ENCODE results near the gene FRZB. TPM values are rescaled to one million over a fixed set of nuclear protein-coding genes. Genes with fewer than 3 reads are reported as not detected.
A peak's percentile ranks its signal among the peaks of the same experiment; 100 is the strongest.

Gene FRZB
- total RNA-seq, 6 experiments from 2014 or later: 0.06 to 0.17 (median 0.09) TPM; not detected in 3

DNA sequence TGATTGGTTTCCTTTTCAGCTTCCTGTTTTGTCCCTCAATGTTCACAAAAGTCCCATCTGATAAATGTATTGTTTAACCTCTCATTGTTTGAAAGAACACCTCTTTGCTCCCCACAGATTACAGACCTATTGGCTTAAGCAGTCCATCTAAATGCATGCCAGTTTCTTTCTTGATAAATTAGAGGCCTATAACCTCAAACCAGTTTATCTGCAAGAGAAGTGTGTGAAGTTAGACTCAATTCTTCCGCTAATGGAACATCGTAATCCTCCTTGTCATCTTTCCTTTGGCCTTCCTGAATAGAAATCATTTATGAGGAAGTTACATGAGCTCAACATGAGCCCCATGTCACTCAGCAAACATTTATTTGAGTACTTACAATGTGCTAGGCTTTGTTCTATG, 74.0 kb downstream of the FRZB start:
- Mint-ChIP-seq H3K27ac (no peak overlapping the region), H3K4me1 (ENCODE audit: low read depth) (no peaks in the 10 kb centered on the region), H3K36me3 (ENCODE audit: low read depth) (no peaks in the 10 kb centered on the region), H3K27me3 (ENCODE audit: insufficient read depth) (peaks cover 2% of the 10 kb centered on the region; the same call in 1 of the 2 replicates), H3K9me3 (no peaks in the 10 kb centered on the region), H3K4me3 (no peak overlapping the region)
- no peak for DNase-seq
- no peak for TF ChIP-seq CTCF (IDR thresholded peaks at IDR 0.05)

- Mint-ChIP-seq H3K4me1 (ENCODE audit: low read depth) (no peaks in the 10 kb centered on the region), H3K27ac (no peak overlapping the region), H3K9me3 (no peaks in the 10 kb centered on the region), H3K36me3 (ENCODE audit: low read depth) (peaks cover 17% of the 10 kb centered on the region), H3K4me3 (no peak overlapping the region), H3K27me3 (ENCODE audit: insufficient read depth) (no peaks in the 10 kb centered on the region; the same call in 1 of the 2 replicates)
- peak; percentile 78 for TF ChIP-seq CTCF (IDR thresholded peaks at IDR 0.05)
- peak; percentile 50 for DNase-seq
These were observed 81.7 kb downstream of the FRZB start for GRCh38 chr2:182784777-182785176.

DNA sequence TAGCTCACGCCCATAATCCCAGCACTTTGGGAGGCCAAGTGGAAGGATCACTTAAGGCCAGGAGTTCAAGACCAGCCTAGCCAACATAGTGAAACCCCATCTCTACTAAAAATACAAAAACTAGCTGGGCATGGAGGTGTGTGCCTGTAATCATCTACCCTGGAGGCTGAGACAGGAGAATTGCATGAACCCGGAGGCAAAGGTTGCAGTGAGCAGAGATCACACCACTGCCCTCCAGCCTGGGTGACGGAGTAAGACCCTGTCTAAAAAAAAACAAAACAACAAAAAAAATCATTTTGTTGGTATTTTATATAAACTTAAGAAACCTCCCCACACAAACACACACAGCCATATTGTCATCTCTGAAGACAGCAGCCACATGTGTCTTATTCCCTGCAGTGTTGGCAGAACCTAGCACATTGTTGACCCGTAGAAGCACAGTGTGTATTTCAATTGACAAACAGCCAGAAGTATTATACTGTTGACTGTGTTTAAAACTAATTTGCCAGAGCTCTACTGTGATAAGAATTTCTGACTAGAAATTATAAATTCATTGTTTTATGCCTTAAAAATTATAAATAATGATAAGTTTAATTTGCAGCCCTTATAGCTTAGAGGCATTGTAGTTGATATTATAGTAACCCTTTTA, 82.3 kb downstream of the FRZB start:
- Mint-ChIP-seq H3K4me3 (no peak overlapping the region), H3K27ac (no peak overlapping the region), H3K9me3 (no peaks in the 10 kb centered on the region), H3K27me3 (ENCODE audit: insufficient read depth) (no peaks in the 10 kb centered on the region; the same call in 1 of the 2 replicates), H3K36me3 (ENCODE audit: low read depth) (peaks cover 17% of the 10 kb centered on the region), H3K4me1 (ENCODE audit: low read depth) (no peaks in the 10 kb centered on the region)
- DNase-seq: no peak
- no peak for TF ChIP-seq CTCF (IDR thresholded peaks at IDR 0.05)

Other genes starting within 250 kb of the FRZB start
- gene DNAJC10, start 150.4 kb downstream of the FRZB start, total RNA-seq (2021; fragmentation: NEBNext Ultra II Directional; extraction: Animal tissue kit (Norgen Biotek cat#: 25700)): 100 to 1,000 TPM; 128 to 137 (median 131) TPM
- gene NCKAP1, start 171.8 kb upstream of the FRZB start, total RNA-seq (2021; fragmentation: NEBNext Ultra II Directional; extraction: Animal tissue kit (Norgen Biotek cat#: 25700)): 100 to 1,000 TPM; 115 to 160 (median 146) TPM
- gene DUSP19, start 212.1 kb upstream of the FRZB start, total RNA-seq (2021; fragmentation: NEBNext Ultra II Directional; extraction: Animal tissue kit (Norgen Biotek cat#: 25700)): 1 to 10 TPM; 2.5 to 2.8 (median 2.7) TPM